ENCODE measurements around the gene PSMA6. TPM values are rescaled to one million over a fixed set of nuclear protein-coding genes. Genes with fewer than 3 reads are reported as not detected.

The PSMA6 gene
- total RNA-seq, 3 donors from 2014 or later, result 562 to 636 (median 595) TPM

Other genes with a start within 250 kb of the PSMA6 start
- 10 to 100 TPM; 35.4 to 44.4 (median 35.7) TPM for gene FAM177A1, start 246.1 kb upstream of the PSMA6 start, total RNA-seq
- gene PPP2R3C, start 170.4 kb upstream of the PSMA6 start, total RNA-seq, result 10 to 100 TPM; 36.9 to 41.7 (median 41.6) TPM
- 10 to 100 TPM; 29.2 to 29.9 (median 29.5) TPM for gene PRORP, start 169.8 kb upstream of the PSMA6 start, total RNA-seq
- 100 to 1,000 TPM; 530 to 701 (median 599) TPM for gene NFKBIA, start 112.4 kb downstream of the PSMA6 start, total RNA-seq
- not detected for gene INSM2, start 241.8 kb downstream of the PSMA6 start, total RNA-seq

Data from activated T-cell treated with anti-CD3 and anti-CD28 coated beads, Interleukin-2, amount 50 U/mL, for 4 hours (primary cell).